Sigmoid colon (tissue), 4 donors: Measurements from ENCODE around the gene TMTC2.

Experiments
- CTCF ChIP-seq, 4 experiments: fragments of 450-650 bp in 3 of 4; fragments of 200-600 bp in 1 of 4; IDR thresholded peaks; one replicate each; pipeline ENCODE4 v1.5.1; 2016 to 2019; ENCODE audit warnings: antibody characterized with exemption in 4 of 4, mild to moderate bottlenecking in 3 of 4, moderate library complexity in 2 of 4
- EP300 ChIP-seq, 4 donors: sonication (generic); formaldehyde crosslinking; IDR thresholded peaks; one replicate each; pipeline ENCODE4 v1.6.1; 2017; ENCODE audit warnings: antibody characterized with exemption in 4 of 4
- POLR2A ChIP-seq, 2 donors: fragments of 450-650 bp; IDR thresholded peaks; one replicate each; pipeline ENCODE4 v1.6.1; 2016; ENCODE audit warnings: antibody characterized with exemption in 2 of 2, mild to moderate bottlenecking in 2 of 2, moderate library complexity in 2 of 2
- POLR2AphosphoS5 ChIP-seq, 4 donors: sonication (generic); formaldehyde crosslinking; IDR thresholded peaks; one replicate each; pipeline ENCODE4 v1.6.1; 2017; ENCODE audit warnings: antibody characterized with exemption in 4 of 4

- TF ChIP-seq CTCF (IDR thresholded peaks at IDR 0.05), result no peak
- no peak for TF ChIP-seq EP300 (IDR thresholded peaks at IDR 0.05)
- TF ChIP-seq POLR2AphosphoS5 (IDR thresholded peaks at IDR 0.05), result no peak
- no peak for TF ChIP-seq POLR2A (IDR thresholded peaks at IDR 0.05)
Measured at GRCh38 chr12:82728710-82729109, 42.0 kb downstream of the TMTC2 start.
